Measurements from ENCODE around the gene MTFR1L.

The MTFR1L gene

GRCh38 chr1:25876693-25877077 is 56.9 kb downstream of the MTFR1L start:
- Histone ChIP-seq H3K36me3 (ENCODE audit: control insufficient read depth, insufficient read depth, low read length) (no peaks in the 10 kb centered on the region), H3K27ac (ENCODE audit: low read depth, low read length) (no peak overlapping the region), H3K4me3 (ENCODE audit: low read length) (no peak overlapping the region), H3K4me1 (ENCODE audit: control insufficient read depth, insufficient read depth, low read length) (peaks cover 6% of the 10 kb centered on the region), H3K27me3 (ENCODE audit: control insufficient read depth, insufficient read depth, low read length) (no peaks in the 10 kb centered on the region), H3K9ac (ENCODE audit: low read length) (no peak overlapping the region)

GRCh38 chr1:25877155-25877554 is 57.4 kb downstream of the MTFR1L start:
- Histone ChIP-seq H3K4me1 (ENCODE audit: control insufficient read depth, insufficient read depth, low read length) (peaks cover 6% of the 10 kb centered on the region), H3K9ac (ENCODE audit: low read length) (no peak overlapping the region), H3K4me3 (ENCODE audit: low read length) (no peak overlapping the region), H3K36me3 (ENCODE audit: control insufficient read depth, insufficient read depth, low read length) (no peaks in the 10 kb centered on the region), H3K27ac (ENCODE audit: low read depth, low read length) (no peak overlapping the region), H3K27me3 (ENCODE audit: control insufficient read depth, insufficient read depth, low read length) (no peaks in the 10 kb centered on the region)

GRCh38 chr1:25878690-25879089 is 58.9 kb downstream of the MTFR1L start:
- Histone ChIP-seq H3K4me1 (ENCODE audit: control insufficient read depth, insufficient read depth, low read length) (peaks cover 6% of the 10 kb centered on the region), H3K27ac (ENCODE audit: low read depth, low read length) (no peak overlapping the region), H3K9ac (ENCODE audit: low read length) (no peak overlapping the region)

DNA sequence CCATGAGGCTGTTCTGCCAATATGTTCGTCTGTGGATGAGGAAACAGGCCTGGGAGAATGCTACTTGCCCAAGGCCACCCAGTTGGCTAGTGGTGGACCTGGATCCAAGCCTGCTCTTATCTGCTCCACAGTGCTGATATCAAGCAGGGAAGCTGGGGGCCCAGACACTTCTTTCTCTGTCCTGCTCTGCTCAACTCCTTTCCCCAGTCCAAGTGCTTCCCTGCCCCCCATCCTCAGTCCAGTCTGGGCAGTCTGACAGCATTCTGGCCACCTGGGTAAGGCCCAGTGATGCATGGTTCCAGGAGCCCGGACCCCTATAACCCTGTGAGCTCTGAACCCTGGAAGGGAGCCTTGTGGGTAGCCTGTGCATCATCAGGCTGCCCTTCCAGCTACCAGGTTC is 59.9 kb downstream of the MTFR1L start:
- Histone ChIP-seq H3K4me1 (ENCODE audit: control insufficient read depth, insufficient read depth, low read length) (peaks cover 2% of the 10 kb centered on the region), H3K27me3 (ENCODE audit: control insufficient read depth, insufficient read depth, low read length) (no peaks in the 10 kb centered on the region), H3K4me3 (ENCODE audit: low read length) (no peak overlapping the region), H3K27ac (ENCODE audit: low read depth, low read length) (no peak overlapping the region), H3K9ac (ENCODE audit: low read length) (no peak overlapping the region), H3K36me3 (ENCODE audit: control insufficient read depth, insufficient read depth, low read length) (no peaks in the 10 kb centered on the region)

More at GRCh38 chr1:25878690-25879089, 58.9 kb downstream of the MTFR1L start:
- Histone ChIP-seq H3K27me3 (ENCODE audit: control insufficient read depth, insufficient read depth, low read length) (no peaks in the 10 kb centered on the region), H3K36me3 (ENCODE audit: control insufficient read depth, insufficient read depth, low read length) (no peaks in the 10 kb centered on the region), H3K4me3 (ENCODE audit: low read length) (no peak overlapping the region)

GRCh38 chr1:25880518-25880917 is 60.8 kb downstream of the MTFR1L start:
- Histone ChIP-seq H3K27ac (ENCODE audit: low read depth, low read length) (no peak overlapping the region), H3K36me3 (ENCODE audit: control insufficient read depth, insufficient read depth, low read length) (no peaks in the 10 kb centered on the region), H3K4me1 (ENCODE audit: control insufficient read depth, insufficient read depth, low read length) (no peaks in the 10 kb centered on the region), H3K9ac (ENCODE audit: low read length) (no peak overlapping the region), H3K27me3 (ENCODE audit: control insufficient read depth, insufficient read depth, low read length) (no peaks in the 10 kb centered on the region), H3K4me3 (ENCODE audit: low read length) (no peak overlapping the region)

- Histone ChIP-seq H3K27ac (ENCODE audit: low read depth, low read length) (no peak overlapping the region), H3K4me1 (ENCODE audit: control insufficient read depth, insufficient read depth, low read length) (no peaks in the 10 kb centered on the region), H3K4me3 (ENCODE audit: low read length) (no peak overlapping the region), H3K9ac (ENCODE audit: low read length) (no peak overlapping the region), H3K36me3 (ENCODE audit: control insufficient read depth, insufficient read depth, low read length) (no peaks in the 10 kb centered on the region), H3K27me3 (ENCODE audit: control insufficient read depth, insufficient read depth, low read length) (no peaks in the 10 kb centered on the region)
Observed at GRCh38 chr1:25881266-25881665, 61.5 kb downstream of the MTFR1L start.

Measured in rectal smooth muscle tissue (tissue), 1 donor.